GM12892 (cell line): Measurements from ENCODE around the gene FANCG.

Experiments
- DNase-seq: peaks from one replicate; pipeline ENCODE4 v3.0.0; 2011; ENCODE audit not compliant: insufficient read length
- FAIRE-seq: peaks from 2 replicates; lab custom pipeline; 2011; peaks lifted over from hg19 to GRCh38; lab: Jason Lieb, UNC
- POLR2A ChIP-seq: IDR thresholded peaks from 2 replicates; pipeline ENCODE4 v1.6.1; 2011; ENCODE audit warnings: low read depth, low read length, control low read depth
- POLR2AphosphoS5 ChIP-seq: IDR thresholded peaks from 2 replicates; pipeline ENCODE4 v1.6.1; 2011; ENCODE audit warnings: low read depth, low read length, control low read depth
- TAF1 ChIP-seq: IDR thresholded peaks from 2 replicates; pipeline ENCODE4 v1.6.1; 2011; ENCODE audit warnings: low read depth, mild to moderate bottlenecking, control low read depth, low read length, borderline replicate concordance

The FANCG gene

DNA sequence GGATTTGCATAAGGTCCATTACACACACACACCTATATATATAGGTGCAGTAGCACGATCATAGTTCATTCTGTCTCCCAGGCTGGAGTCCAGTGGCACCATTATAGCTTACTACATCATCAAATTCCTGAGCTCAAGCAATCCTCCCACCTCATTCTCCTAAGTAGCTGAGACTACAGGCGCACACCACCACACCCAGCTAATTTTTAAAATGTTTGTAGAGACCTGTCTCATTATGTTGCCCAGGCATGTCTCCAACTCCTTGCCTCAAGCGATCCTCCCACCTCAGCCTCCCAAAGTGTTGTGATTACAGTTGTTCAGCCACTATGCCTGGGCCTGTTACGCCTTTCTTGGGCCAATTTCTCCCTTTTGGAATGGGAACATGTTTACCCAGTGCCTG is 50.5 kb downstream of the FANCG start:
- FAIRE-seq: no peak
- TF ChIP-seq POLR2AphosphoS5 (no peak), TAF1 (no peak), POLR2A (no peak)

DNA sequence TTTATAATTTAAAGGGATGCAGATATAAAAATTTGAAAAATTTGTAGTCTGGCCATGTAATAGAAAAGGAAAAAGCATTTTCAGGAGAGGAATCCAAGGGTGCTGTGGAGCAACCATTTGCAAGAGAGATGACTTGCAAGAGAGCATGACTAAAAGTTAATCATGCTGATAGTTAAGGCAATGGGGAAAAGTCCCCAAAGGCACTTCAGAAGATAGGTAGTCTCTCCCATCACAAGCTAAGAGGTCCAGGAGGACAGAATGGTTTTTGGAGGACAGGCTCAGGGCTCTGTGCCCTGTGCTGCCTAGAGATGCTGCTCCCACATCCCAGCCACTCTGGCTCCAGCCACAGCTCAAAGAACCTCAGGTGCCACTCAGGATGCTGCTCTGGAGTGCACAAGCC is 51.4 kb downstream of the FANCG start:
- no peak for FAIRE-seq
- DNase-seq: no peak
- TF ChIP-seq TAF1 (no peak), POLR2A (no peak), POLR2AphosphoS5 (no peak)

More for the DNA sequence above, 50.5 kb downstream of the FANCG start:
- DNase-seq: no peak

DNA sequence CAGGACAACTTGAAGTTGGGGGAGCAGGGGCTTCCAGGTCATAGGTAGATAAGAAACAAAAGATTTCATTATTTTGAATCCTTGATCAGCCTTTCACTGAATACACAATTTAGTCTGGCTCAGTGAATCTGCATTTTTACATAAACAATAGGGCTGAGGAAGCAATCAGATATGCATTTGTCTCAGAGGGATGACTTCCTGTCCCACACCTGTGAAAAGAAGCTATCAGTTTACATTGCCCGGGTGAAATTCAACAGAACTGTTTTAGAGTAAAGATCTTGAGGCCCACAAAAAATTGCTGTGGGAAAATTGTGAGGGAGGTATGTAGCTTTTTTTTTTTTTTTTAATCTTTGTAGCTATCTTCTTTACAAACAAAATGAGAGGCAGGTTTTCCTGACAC is 51.9 kb downstream of the FANCG start:
- TF ChIP-seq POLR2AphosphoS5 (no peak), POLR2A (no peak), TAF1 (no peak)
- FAIRE-seq (no peak), DNase-seq (no peak)

DNA sequence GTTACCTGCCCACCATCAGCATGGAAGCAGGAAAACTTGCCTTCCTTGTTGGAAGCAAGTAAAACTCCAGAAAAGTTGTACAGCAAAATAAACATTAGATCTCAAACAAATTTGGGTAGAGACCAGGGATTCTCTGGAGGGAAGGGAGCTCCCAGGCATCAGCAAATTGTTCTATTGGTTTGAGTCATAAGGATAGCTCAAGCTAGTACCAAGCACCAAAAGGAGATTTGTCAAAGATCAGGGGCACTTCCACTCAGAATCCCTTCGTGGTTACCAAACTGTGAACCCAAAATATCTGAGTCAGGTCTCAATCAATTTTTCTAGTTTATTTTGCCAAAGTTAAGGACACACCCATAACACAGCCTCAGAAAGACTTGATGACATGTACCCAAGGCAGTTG is 52.4 kb downstream of the FANCG start:
- FAIRE-seq (no peak), DNase-seq (no peak)
- TF ChIP-seq POLR2A (no peak), TAF1 (no peak), POLR2AphosphoS5 (no peak)

DNA sequence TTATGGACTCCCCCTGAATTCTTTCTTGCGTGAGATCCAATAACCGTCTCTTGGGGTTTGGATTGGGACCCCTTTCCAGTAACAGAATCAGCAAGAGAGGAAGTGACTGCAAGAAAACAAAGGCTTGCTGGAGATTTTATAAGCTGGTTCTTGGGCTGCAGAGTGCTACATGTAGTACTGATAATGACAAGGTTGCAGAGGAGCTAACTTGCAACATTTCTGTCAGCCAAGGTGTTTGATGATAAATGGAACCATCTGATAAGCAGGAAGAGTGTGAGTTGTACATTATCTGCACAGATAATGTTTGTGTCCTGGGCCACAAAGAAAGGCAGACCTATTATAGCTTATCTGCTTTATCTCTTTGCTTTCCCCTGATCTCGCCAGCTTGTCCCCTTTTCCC is 53.1 kb downstream of the FANCG start:
- no peak for TF ChIP-seq TAF1
- no peak for TF ChIP-seq POLR2AphosphoS5
- TF ChIP-seq POLR2A: no peak
- FAIRE-seq: no peak
- DNase-seq: no peak
